H9 (cell line): ENCODE data around the gene GSTK1. TPM values are rescaled to one million over a fixed set of nuclear protein-coding genes. Genes with fewer than 3 reads are reported as not detected.

Source experiments
- DNase-seq: peaks from one replicate; pipeline ENCODE4 v3.0.0-alpha.2; 2017
- H2AFZ ChIP-seq: one replicate; pipeline ENCODE4 v1.6.1; 2013; ENCODE audit warnings: mild to moderate bottlenecking, low read length, control low read depth, moderate library complexity
- H2AK5ac ChIP-seq: 2 replicates; pipeline ENCODE4 v1.6.1; 2013; ENCODE audit warnings: low read length, control low read depth, mixed read lengths; ENCODE audit not compliant: insufficient read length
- H2BK120ac ChIP-seq: one replicate; pipeline ENCODE4 v1.6.1; 2013; ENCODE audit warnings: low read depth, mild to moderate bottlenecking, low read length, control low read depth, inconsistent platforms; ENCODE audit not compliant: poor library complexity, severe bottlenecking
- H2BK12ac ChIP-seq: 2 replicates; pipeline ENCODE4 v1.6.1; 2013; ENCODE audit warnings: low read length, control low read depth, mixed read lengths, low read depth; ENCODE audit not compliant: insufficient read length
- H2BK15ac ChIP-seq: 2 replicates; pipeline ENCODE4 v1.6.1; 2013; ENCODE audit warnings: low read depth, low read length, control low read depth
- H2BK20ac ChIP-seq: one replicate; pipeline ENCODE4 v1.6.1; 2013; ENCODE audit warnings: low read depth, mild to moderate bottlenecking, low read length, control low read depth, inconsistent platforms; ENCODE audit not compliant: poor library complexity, severe bottlenecking
- H2BK5ac ChIP-seq: 2 replicates; pipeline ENCODE4 v1.6.1; 2013; ENCODE audit warnings: low read length, control low read depth, mixed read lengths; ENCODE audit not compliant: insufficient read length
- H3K14ac ChIP-seq: 2 replicates; pipeline ENCODE4 v1.6.1; 2013; ENCODE audit warnings: low read length, control low read depth; ENCODE audit not compliant: insufficient read depth
- H3K18ac ChIP-seq: 2 replicates; pipeline ENCODE4 v1.6.1; 2013; ENCODE audit warnings: low read depth, mild to moderate bottlenecking, mixed read lengths, low read length, control low read depth; ENCODE audit not compliant: insufficient read length
- H3K23ac ChIP-seq: 2 replicates; pipeline ENCODE4 v1.6.1; 2013; ENCODE audit warnings: low read length, control low read depth, mixed read lengths, low read depth; ENCODE audit not compliant: insufficient read length
- H3K23me2 ChIP-seq: 2 replicates; pipeline ENCODE4 v1.6.1; 2013; ENCODE audit warnings: low read depth, mild to moderate bottlenecking, mixed read lengths, low read length, control low read depth; ENCODE audit not compliant: insufficient read length, poor library complexity, severe bottlenecking
- H3K27ac ChIP-seq: 2 replicates; pipeline ENCODE4 v1.5.1; 2013; ENCODE audit warnings: low read length, control low read depth, mixed read lengths, low read depth; ENCODE audit not compliant: insufficient read length
- H3K27me3 ChIP-seq: 2 replicates; pipeline ENCODE4 v1.6.1; 2013; ENCODE audit warnings: low read length, control low read depth, inconsistent platforms; ENCODE audit not compliant: insufficient read depth
- H3K4ac ChIP-seq: 2 replicates; pipeline ENCODE4 v1.6.1; 2013; ENCODE audit warnings: low read depth, mild to moderate bottlenecking, control low read depth, inconsistent platforms, low read length, moderate library complexity
- H3K4me1 ChIP-seq: 2 replicates; pipeline ENCODE4 v1.6.1; 2013; ENCODE audit warnings: low read length, control low read depth, inconsistent platforms; ENCODE audit not compliant: insufficient read depth
- H3K4me2 ChIP-seq: 2 replicates; pipeline ENCODE4 v1.6.1; 2013; ENCODE audit warnings: low read length, control low read depth, mixed read lengths; ENCODE audit not compliant: insufficient read length, insufficient read depth
- H3K56ac ChIP-seq: 2 replicates; pipeline ENCODE4 v1.6.1; 2013; ENCODE audit warnings: low read depth, mild to moderate bottlenecking, mixed read lengths, low read length, control low read depth; ENCODE audit not compliant: insufficient read length
- H3K79me1 ChIP-seq: 2 replicates; pipeline ENCODE4 v1.6.1; 2013; ENCODE audit warnings: low read depth, mild to moderate bottlenecking, moderate library complexity, low read length, control low read depth, inconsistent platforms; ENCODE audit not compliant: insufficient read depth, poor library complexity, severe bottlenecking
- H3K79me2 ChIP-seq: 2 replicates; pipeline ENCODE4 v1.6.1; 2013; ENCODE audit warnings: low read length, control low read depth, inconsistent platforms; ENCODE audit not compliant: insufficient read depth
- H3K9ac ChIP-seq: 2 replicates; pipeline ENCODE4 v1.6.1; 2013; ENCODE audit warnings: low read length, control low read depth, mixed read lengths; ENCODE audit not compliant: insufficient read length; ENCODE audit errors: extremely low read depth
- H3K9me3 ChIP-seq: one replicate; pipeline ENCODE4 v1.6.1; 2013; ENCODE audit warnings: low read depth, low read length, inconsistent platforms; ENCODE audit not compliant: control insufficient read depth
- H3T11ph ChIP-seq: one replicate; pipeline ENCODE4 v1.6.1; 2013; ENCODE audit warnings: mild to moderate bottlenecking, low read length, control low read depth, inconsistent platforms
- H4K20me1 ChIP-seq: one replicate; pipeline ENCODE4 v1.6.1; 2013; ENCODE audit not compliant: control insufficient read depth, insufficient read length, insufficient read depth
- H4K5ac ChIP-seq: 2 replicates; pipeline ENCODE4 v1.6.1; 2013; ENCODE audit warnings: low read depth, mild to moderate bottlenecking, mixed read lengths, low read length, control low read depth; ENCODE audit not compliant: insufficient read length
- H4K8ac ChIP-seq: replicated peaks from 2 replicates; pipeline ENCODE4 v1.6.1; 2013; ENCODE audit warnings: low read length, control low read depth, mixed read lengths, low read depth; ENCODE audit not compliant: insufficient read length
- H4K91ac ChIP-seq: 2 replicates; pipeline ENCODE4 v1.6.1; 2013; ENCODE audit warnings: low read depth, mild to moderate bottlenecking, moderate library complexity, mixed read lengths, low read length, control low read depth; ENCODE audit not compliant: insufficient read length
- H3K27ac Mint-ChIP-seq, 3 experiments: 2 replicates in 2 of 3; 3 replicates in 1 of 3; pipeline ENCODE4 v1.8.0; 2020 to 2021; ENCODE audit warnings: mixed read lengths in 3 of 3, mild to moderate bottlenecking in 1 of 3, moderate library complexity in 1 of 3
- H3K27me3 Mint-ChIP-seq: 2 replicates; pipeline ENCODE4 v1.8.0; 2021; ENCODE audit warnings: low read depth, mild to moderate bottlenecking, moderate library complexity, mixed read lengths
- H3K36me3 Mint-ChIP-seq, 3 experiments: 2 replicates in 2 of 3; 3 replicates in 1 of 3; pipeline ENCODE4 v1.8.0; 2020 to 2021; ENCODE audit warnings: low read depth in 3 of 3, mixed read lengths in 3 of 3; ENCODE audit not compliant: insufficient read depth in 1 of 3
- H3K4me1 Mint-ChIP-seq, 2 experiments: 2 replicates each; pipeline ENCODE4 v1.8.0; 2020; ENCODE audit warnings: mixed read lengths in 2 of 2
- H3K4me3 Mint-ChIP-seq, 2 experiments: 2 replicates in 1 of 2; 3 replicates in 1 of 2; pipeline ENCODE4 v1.8.0; 2020 to 2021; ENCODE audit warnings: mild to moderate bottlenecking in 2 of 2, mixed read lengths in 2 of 2, moderate library complexity in 1 of 2
- H3K9me3 Mint-ChIP-seq, 2 experiments: 2 replicates in 1 of 2; 3 replicates in 1 of 2; pipeline ENCODE4 v1.8.0; 2020; ENCODE audit warnings: mild to moderate bottlenecking in 2 of 2, mixed read lengths in 2 of 2, moderate library complexity in 1 of 2
- WGBS: extraction: QIAGEN DNeasy Blood & Tissue Kit; methylation state at CpG from one replicate; pipeline ENCODE4 v1.1.7; 2013; ENCODE audit warnings: missing lambda C conversion rate, low lambda C conversion rate, mixed read lengths; ENCODE audit not compliant: insufficient read length; ENCODE audit errors: extremely low coverage; 5-methylcytosine and 5-hydroxymethylcytosine counted together
- total RNA-seq: library from RNA; stranded (reverse); gene quantifications from 2 replicates; pipeline ENCODE4 v1.2.1, GENCODE V29; 2021
- TF ChIP-seq, protein P1 (sequence below): fragments of 200-600 bp; sonication (generic); conservative IDR thresholded peaks from 3 replicates; pipeline ENCODE4 v1.8.0; 2021; ENCODE audit warnings: antibody characterized with exemption, mild to moderate bottlenecking

GSTK1 gene
- total RNA-seq, 1 experiment from 2014 or later, result 36.1 TPM

DNA sequence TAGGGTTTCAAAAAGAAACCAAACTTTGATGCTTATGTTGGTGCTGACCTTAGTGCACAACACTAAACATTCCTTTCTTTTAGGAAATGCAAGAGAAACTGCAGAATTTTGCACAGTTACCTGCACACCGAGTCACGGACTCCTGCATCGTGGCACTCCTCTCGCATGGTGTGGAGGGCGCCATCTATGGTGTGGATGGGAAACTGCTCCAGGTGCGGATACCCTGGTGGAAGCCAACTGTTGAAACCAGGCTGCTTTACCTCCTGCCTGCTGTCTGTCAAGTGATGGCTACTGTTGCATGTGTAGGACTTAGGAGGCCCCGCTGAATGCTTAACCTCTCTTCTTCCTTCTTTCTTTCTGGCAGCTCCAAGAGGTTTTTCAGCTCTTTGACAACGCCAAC lies 36.6 kb downstream of the GSTK1 start:
- DNase-seq, result peak; percentile 57
- H2AK5ac ChIP-seq, result no peak overlapping the region
- no peaks in the 10 kb centered on the region for H3K27me3 ChIP-seq
- H3K4me3 Mint-ChIP-seq, result no peak overlapping the region
- peaks cover 69 to 94% (median 93%) of the 10 kb centered on the region in 3 experiments for H3K36me3 Mint-ChIP-seq
- H4K91ac ChIP-seq, result no peak overlapping the region
- H3K9ac ChIP-seq, result no peak overlapping the region
- H3K4me2 ChIP-seq, result no peak overlapping the region
- no peaks in the 10 kb centered on the region; the same call in 1 of the 2 replicates for H3K27me3 Mint-ChIP-seq
- no peaks in the 10 kb centered on the region for H3K79me1 ChIP-seq
- no peak overlapping the region for H2BK15ac ChIP-seq
- no peak overlapping the region for H4K5ac ChIP-seq
- no peak overlapping the region for H3T11ph ChIP-seq
- no peak overlapping the region for H2BK12ac ChIP-seq
- H3K27ac ChIP-seq, result no peak overlapping the region
- TF ChIP-seq, protein P1, sequence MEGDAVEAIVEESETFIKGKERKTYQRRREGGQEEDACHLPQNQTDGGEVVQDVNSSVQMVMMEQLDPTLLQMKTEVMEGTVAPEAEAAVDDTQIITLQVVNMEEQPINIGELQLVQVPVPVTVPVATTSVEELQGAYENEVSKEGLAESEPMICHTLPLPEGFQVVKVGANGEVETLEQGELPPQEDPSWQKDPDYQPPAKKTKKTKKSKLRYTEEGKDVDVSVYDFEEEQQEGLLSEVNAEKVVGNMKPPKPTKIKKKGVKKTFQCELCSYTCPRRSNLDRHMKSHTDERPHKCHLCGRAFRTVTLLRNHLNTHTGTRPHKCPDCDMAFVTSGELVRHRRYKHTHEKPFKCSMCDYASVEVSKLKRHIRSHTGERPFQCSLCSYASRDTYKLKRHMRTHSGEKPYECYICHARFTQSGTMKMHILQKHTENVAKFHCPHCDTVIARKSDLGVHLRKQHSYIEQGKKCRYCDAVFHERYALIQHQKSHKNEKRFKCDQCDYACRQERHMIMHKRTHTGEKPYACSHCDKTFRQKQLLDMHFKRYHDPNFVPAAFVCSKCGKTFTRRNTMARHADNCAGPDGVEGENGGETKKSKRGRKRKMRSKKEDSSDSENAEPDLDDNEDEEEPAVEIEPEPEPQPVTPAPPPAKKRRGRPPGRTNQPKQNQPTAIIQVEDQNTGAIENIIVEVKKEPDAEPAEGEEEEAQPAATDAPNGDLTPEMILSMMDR, result peak; percentile 82
- no peak overlapping the region for H3K14ac ChIP-seq
- no peak overlapping the region for H3K27ac Mint-ChIP-seq
- no peaks in the 10 kb centered on the region for H3K9me3 Mint-ChIP-seq
- no peak overlapping the region for H3K56ac ChIP-seq
- WGBS, result no CpG with 5 or more reads among the region's 8 CpGs
- H2AFZ ChIP-seq, result no peak overlapping the region
- no peak overlapping the region for H3K23ac ChIP-seq
- no peaks in the 10 kb centered on the region for H4K20me1 ChIP-seq
- no peaks in the 10 kb centered on the region for H3K4me1 Mint-ChIP-seq
- no peak overlapping the region for H2BK5ac ChIP-seq
- H3K79me2 ChIP-seq, result 0 out of 2 replicates have a peak, but pooled peaks cover 2% of the 10 kb centered on the region
- no peak overlapping the region for H4K8ac ChIP-seq
- no peaks in the 10 kb centered on the region for H3K23me2 ChIP-seq
- no peaks in the 10 kb centered on the region for H3K4me1 ChIP-seq
- H2BK20ac ChIP-seq, result no peak overlapping the region
- no peak overlapping the region for H3K18ac ChIP-seq
- H3K4ac ChIP-seq, result no peak overlapping the region
- no peaks in the 10 kb centered on the region for H3K9me3 ChIP-seq
- H2BK120ac ChIP-seq, result no peak overlapping the region
